GM19238 (cell line): Measurements from ENCODE around the gene CMYA5.
"Not testable (repeated sequence)": the region's sequence is repeated elsewhere in the genome, so short reads cannot be mapped to it uniquely, and the experiment has no call there.

Experiments used
- DNase-seq: peaks from one replicate; pipeline ENCODE4 v3.0.0; 2011; ENCODE audit warnings: low spot score; ENCODE audit not compliant: insufficient read length

The CMYA5 gene

DNA sequence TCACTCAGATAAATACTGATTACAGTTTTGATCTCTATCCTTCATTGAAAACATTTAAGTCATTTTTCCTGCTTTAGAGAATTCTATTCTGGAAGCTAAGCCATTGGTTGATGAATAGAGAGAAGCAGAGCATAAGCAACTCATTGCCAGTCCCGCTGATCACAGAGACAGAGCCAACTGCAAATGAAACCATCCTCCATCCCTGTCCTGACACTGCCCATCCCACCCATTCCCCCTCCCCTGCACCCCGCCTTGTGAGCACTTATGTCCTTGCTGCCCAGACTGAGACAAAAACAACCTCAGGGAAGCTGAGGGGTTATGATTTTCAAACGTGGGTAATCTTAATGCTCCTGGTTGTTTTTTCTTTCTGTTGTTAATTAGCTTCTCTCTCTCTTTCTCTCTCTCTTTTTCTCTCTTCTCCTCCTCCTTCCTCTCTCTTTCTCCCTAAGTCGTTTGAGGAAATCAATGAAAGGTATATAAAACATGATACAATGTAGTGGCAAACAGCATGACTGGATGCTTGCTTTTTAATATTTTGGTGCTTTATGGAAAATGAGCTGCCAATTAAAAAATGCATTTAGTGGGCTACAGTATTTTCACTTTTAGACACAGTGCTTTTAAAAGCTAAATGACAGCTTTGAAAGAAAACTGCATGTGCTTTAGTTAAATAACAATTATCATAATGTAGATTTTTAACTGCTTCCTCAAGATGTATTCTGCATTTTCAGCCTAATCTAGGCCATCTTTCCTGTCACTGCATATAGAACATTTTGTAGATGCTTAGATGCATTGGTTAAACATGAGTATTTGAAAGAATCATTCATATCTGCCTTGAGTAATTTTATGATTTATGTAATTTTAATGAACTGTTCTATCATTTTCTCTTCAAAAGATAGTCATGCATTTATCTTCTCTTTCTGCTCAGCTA lies 57.3 kb downstream of the CMYA5 start:
- DNase-seq, result no peak

- no peak for DNase-seq
Measured at GRCh38 chr5:79750611-79751510, 61.2 kb downstream of the CMYA5 start.

DNA sequence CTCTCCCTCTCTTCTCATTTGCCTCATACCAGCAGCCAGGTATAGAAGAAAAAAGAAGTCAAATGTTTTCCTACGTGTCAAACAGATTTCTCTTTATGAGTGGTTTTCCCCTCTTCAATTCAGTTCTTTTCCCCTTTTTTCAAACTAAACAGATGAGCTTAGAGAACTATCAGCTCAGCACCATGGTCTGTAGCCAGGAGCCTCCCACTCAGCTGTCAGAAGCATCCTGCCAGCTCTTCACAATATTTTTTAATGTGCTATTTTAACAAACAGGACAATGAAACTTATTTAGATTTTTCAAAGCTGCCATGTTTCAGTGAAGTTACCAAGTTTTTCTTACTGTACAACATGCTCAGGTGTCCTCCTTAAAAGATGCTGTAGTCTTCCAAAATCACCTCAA lies 63.5 kb downstream of the CMYA5 start:
- no peak for DNase-seq

DNA sequence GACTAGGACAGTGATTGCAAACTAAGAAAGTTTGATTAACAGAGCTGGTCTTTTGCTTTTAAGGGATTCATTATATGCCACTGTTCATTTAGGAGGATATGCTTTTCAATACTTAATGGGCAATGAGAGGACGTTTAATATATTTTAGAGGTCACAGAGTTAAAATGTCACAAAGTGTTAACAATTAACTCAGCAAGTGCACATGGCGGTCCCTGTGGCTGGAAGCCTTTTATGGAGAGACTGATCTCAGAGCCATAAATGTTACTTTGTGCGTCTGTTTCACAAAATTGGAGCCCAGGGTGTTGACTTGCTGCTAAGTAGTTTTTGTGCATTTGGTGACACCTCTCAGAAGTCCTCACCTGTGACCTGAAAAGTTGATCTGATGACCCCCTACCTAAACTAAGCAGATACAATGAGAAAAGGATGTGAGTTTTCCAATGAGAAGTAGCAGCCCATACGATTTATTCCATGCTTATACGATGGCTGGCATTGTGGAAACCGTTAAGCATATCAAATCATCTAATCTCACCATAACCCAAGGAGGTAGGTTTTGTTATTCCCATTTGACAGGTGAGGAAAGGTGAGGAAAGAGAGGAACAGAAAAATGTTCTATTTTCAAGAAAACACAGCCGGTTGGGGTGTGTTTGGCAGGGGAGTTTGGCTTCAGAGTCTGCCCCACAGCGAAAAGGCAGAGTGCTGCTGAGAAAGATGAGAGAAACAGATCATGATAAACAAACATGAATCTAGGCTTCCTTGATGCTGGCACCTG lies 64.4 kb downstream of the CMYA5 start:
- DNase-seq, result no peak

DNA sequence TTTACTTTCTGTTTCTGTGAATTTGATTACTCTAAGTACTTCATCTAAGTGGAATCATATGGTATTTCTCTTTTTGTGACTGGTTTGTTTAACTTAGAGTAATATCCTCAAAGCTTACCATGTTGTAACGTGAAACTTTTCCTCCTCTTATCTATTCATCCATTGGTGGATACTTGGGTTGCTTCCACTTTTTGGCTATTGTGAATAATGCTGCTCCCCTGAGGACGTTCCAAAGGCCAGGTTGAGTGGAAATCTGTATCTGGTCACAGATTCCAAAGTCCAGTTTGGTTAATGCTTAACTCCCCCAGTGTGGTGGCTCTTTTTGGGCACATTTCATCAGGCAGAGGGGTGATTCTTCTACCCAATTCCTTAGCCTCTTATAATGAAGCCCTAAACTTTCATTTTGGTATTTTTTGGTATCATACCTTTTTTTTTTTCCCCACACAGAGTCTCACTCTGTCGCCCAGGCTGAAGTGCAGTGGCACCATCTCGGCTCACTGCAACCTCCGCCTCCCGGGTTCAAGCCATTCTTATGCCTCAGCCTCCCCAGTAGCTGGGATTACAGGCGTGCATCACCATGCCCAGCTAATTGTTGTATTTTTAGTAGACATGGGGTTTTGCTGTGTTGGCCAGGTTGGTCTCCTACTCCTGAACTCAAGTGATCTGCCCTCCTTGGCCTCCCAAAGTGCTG lies 65.4 kb downstream of the CMYA5 start:
- DNase-seq, result no peak

- no peak for DNase-seq
Measured at GRCh38 chr5:79756076-79756475, 66.4 kb downstream of the CMYA5 start.

- DNase-seq, result no peak
Measured at GRCh38 chr5:79759436-79759835, 69.8 kb downstream of the CMYA5 start.

- no peak for DNase-seq
Measured at GRCh38 chr5:79759848-79760247, 70.2 kb downstream of the CMYA5 start.

- no peak for DNase-seq
Measured at GRCh38 chr5:79762929-79763328, 73.3 kb downstream of the CMYA5 start.

DNA sequence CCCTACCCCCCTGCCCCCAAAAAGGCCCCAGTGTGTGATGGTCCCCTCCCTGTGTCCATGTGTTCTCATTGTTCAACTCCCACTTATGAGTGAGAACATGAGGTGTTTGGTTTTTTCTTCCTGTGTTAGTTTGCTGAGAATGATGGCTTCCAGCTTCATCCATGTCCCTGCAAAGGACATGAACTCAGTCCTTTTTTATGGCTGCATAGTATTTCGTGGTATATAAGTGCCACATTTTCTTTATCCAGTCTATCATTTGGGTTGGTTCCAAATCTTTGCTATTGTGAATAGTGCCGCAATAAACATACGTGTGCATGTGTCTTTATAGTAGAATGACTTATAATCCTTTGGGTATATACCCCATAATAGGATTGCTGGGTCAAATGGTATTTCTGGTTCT lies 74.5 kb downstream of the CMYA5 start:
- DNase-seq, result not testable (repeated sequence)

DNA sequence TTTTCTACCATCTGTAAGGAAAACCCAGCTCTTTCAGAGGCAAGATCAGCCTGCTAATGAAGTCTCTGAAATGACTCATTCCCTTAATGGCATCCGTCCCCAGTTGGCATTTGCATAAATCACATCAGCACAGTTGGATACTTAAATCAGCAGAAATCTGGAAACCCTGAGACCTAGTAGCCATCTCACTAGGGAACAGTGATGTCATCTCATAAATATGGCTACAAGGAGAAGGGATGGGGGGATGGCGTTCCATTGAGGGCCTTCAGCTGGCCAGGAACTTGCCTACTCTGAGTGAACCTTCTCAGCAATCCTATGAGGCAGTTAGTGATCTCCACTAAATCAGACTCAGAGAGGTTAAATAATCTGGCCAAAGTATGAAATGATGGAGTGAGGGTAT lies 81.8 kb downstream of the CMYA5 start:
- no peak for DNase-seq

DNA sequence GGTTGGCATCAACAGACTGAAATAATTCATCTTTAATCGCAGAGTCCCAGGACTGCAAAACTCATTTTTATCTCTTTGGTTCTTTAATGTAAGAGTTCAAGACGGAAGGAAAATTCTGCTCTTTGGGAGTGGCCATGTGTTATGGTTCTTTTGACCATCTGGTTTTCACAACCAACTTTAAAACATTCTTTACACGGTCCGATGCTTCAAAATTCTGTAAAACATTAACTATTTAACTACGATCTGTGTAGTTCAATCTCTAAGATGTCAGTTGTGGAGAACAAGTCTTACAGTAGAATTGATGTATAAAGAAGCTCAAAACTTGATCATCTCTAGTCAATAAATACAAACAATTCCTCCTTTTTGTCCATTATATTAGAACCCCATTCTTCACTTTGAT lies 83.0 kb downstream of the CMYA5 start:
- DNase-seq, result no peak

- DNase-seq, result no peak
Measured at GRCh38 chr5:79773612-79774011, 84.0 kb downstream of the CMYA5 start.

GRCh38 chr5:79774171-79774854 lies 84.7 kb downstream of the CMYA5 start:
- DNase-seq, result no peak

GRCh38 chr5:79774855-79775237 lies 85.2 kb downstream of the CMYA5 start:
- no peak for DNase-seq

DNA sequence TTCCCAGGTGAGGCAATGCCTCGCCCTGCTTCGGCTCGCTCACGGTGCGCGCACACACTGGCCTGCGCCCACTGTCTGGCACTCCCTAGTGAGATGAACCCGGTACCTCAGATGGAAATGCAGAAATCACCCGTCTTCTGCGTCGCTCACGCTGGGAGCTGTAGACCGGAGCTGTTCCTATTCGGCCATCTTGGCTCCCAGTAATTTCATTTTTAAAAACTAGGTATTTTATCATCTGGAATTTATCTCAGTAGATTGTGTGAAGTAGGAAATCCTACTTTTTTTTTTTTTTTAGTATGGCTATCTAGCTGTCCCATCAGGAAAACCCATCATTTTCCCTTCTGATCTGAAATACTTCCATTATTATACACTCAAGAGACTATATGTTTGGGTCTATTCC lies 95.1 kb downstream of the CMYA5 start:
- not testable (repeated sequence) for DNase-seq

GRCh38 chr5:79785983-79786382 lies 96.3 kb downstream of the CMYA5 start:
- no peak for DNase-seq

DNA sequence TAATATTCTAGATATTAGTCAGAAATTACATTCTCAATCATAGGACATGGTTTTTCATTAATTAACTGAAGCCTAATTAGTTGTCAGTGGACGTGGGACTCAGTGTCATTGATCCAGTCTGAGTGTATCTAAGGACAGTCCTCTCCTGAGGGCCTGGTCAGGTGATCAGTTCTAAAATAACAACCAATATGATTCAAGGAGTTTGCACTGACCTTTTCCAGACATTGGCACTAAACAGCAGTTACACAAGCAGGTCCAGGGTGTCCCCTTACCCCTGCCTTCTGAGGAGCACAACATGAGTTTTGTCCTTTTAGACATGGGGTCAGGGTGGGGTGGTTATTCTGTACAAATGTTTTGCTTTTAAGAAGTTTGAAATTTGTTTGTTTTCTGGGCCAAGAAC lies 97.8 kb downstream of the CMYA5 start:
- no peak for DNase-seq

DNA sequence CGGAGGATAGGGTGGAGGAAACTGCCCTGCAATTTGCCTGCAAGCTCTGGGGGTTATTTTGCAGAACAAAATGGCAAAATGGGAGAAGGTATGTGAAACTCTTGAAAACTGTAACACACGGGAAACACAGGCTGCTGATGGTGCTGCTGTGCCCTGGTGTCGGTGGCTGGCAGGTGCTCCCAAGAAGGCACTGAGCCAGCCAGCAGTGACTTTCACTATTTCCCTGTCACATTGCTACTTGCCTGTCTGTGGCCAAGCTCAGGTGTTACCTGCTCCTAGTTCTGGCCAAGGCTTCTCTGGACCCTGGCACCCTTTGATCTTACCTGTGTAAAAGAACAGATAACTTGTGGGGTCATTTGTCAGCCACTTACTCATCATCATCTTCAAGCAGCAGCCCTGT lies 102.2 kb downstream of the CMYA5 start:
- DNase-seq, result no peak

- no peak for DNase-seq
Measured at GRCh38 chr5:79792463-79792862, 102.8 kb downstream of the CMYA5 start.
